Psoas muscle (tissue), 8 donors: ENCODE measurements around the gene SLC38A9. TPM values are rescaled to one million over a fixed set of nuclear protein-coding genes. Genes with fewer than 3 reads are reported as not detected.

Source experiments
- ATAC-seq, 4 donors: fragments of 200-7000 bp; cut with Tn5 transposase; one replicate each; pipeline ENCODE4 v1.9.1; 2020; ENCODE audit warnings: moderate library complexity in 3 of 4, mild to moderate bottlenecking in 2 of 4
- DNase-seq, 2 donors: peaks; one replicate each; pipeline ENCODE4 v3.0.0-alpha.2; 2020
- H3K27ac ChIP-seq: fragments of 200-600 bp; one replicate; pipeline ENCODE4 v1.8.0; 2022
- H3K27me3 ChIP-seq, 3 donors: fragments of 200-600 bp in 1 of 3; one replicate each; pipeline versions ENCODE4 v1.6.1 to v1.8.0; 2013 to 2022; ENCODE audit warnings: low read length in 2 of 3, mild to moderate bottlenecking in 2 of 3, moderate library complexity in 1 of 3; ENCODE audit not compliant: insufficient read depth in 3 of 3
- H3K36me3 ChIP-seq, 2 donors: fragments of 200-600 bp in 1 of 2; one replicate each; pipeline versions ENCODE4 v1.6.1 to v1.8.0; 2013 to 2022; ENCODE audit warnings: low read depth in 1 of 2, mild to moderate bottlenecking in 1 of 2, moderate library complexity in 1 of 2; ENCODE audit not compliant: insufficient read depth in 1 of 2
- H3K4me1 ChIP-seq: fragments of 200-600 bp; one replicate; pipeline ENCODE4 v1.8.0; 2022
- H3K4me3 ChIP-seq: fragments of 200-600 bp; one replicate; pipeline ENCODE4 v1.8.0; 2022; ENCODE audit warnings: mild to moderate bottlenecking
- H3K9me3 ChIP-seq: fragments of 200-600 bp; one replicate; pipeline ENCODE4 v1.8.0; 2022
- WGBS, 3 donors: extraction: QIAGEN DNeasy Blood & Tissue Kit; methylation state at CpG; one replicate each; pipeline versions ENCODE4 v1.1.6 to v1.1.7; 2013; 5-methylcytosine and 5-hydroxymethylcytosine counted together
- intact Hi-C, 2 donors: fragments of 100-400 bp; cut with DNase I; formaldehyde crosslinking; loops; one replicate each; pipeline versions ENCODE4 v1.11.0 to v1.14.2; 2022
- polyA plus RNA-seq, 3 donors: library from polyadenylated mRNA; stranded (reverse); fragments of 200-250 nt; gene quantifications; one replicate each; pipeline ENCODE4 v1.2.3, GENCODE V29; 2013
- total RNA-seq, 4 donors: library from RNA; stranded (reverse); fragmentation: NEBNext Ultra II Directional in 2 of 4; extraction: Animal tissue kit (Norgen Biotek cat#: 25700) in 2 of 4; gene quantifications; one replicate each; pipeline versions ENCODE4 v1.2.1 to v1.2.4, GENCODE V29; 2021 to 2023
- TF ChIP-seq, protein P1 (sequence below): fragments of 200-600 bp; IDR thresholded peaks from one replicate; pipeline ENCODE4 v1.8.0; 2022; ENCODE audit warnings: antibody characterized with exemption
- donor health status: healthy with polysubstance abuse.
- donor health status: DM: no; HTN: no; CAD: no; lungs with moderate emphysema.
- donor health status: Bipolar disorder and iron deficiency.
- donor health status: healthy.
- donor health status: DM: yes; HTN: yes; CAD: no.
- donor health status: DM: no; HTN: no; CAD: no.
- donor health status: DM: no; HTN: no; CAD: no.
- donor health status: DM: yes; HTN: yes; CAD: no.

SLC38A9 gene
- total and polyA plus RNA-seq, 7 donors, result 4.3 to 7.2 (median 6.8) TPM

DNA sequence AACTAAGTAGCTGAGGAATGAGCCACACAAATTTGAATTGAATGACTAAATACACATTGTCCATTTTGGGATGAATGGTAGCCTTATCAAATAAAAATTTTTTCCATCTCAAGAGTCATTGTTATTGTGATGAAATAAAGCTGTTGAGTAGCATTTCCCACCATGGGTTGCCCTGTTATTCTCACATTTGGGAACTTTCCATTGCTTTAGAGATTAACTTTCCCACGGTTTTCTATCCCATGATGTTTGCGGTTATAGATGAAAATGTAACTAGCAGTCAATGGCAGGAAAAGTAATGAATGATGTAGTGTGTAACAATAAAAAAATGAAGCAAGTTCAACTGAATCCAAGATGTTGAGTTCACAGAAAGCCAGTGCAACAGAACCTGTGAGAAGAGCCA lies 117.5 kb downstream of the SLC38A9 start:
- no peak overlapping the region for H3K4me3 ChIP-seq
- DNase-seq (no peak), ATAC-seq (no peak)
- no peaks in the 10 kb centered on the region for H3K27me3 ChIP-seq
- no peaks in the 10 kb centered on the region for H3K36me3 ChIP-seq
- H3K27ac ChIP-seq, result no peak overlapping the region
- 86 to 89% (median 88%) methylated on average over 2 of the region's 2 CpGs for WGBS, 3 donors
- no peaks in the 10 kb centered on the region for H3K9me3 ChIP-seq
- H3K4me1 ChIP-seq, result peaks cover 10% of the 10 kb centered on the region
- intact Hi-C loops, result loop anchor here in 1 of 2 donors (2.0 kb wide), 1 partner anchor 42 kb away; no protein-coding TSS in a partner anchor
- TF ChIP-seq, protein P1, sequence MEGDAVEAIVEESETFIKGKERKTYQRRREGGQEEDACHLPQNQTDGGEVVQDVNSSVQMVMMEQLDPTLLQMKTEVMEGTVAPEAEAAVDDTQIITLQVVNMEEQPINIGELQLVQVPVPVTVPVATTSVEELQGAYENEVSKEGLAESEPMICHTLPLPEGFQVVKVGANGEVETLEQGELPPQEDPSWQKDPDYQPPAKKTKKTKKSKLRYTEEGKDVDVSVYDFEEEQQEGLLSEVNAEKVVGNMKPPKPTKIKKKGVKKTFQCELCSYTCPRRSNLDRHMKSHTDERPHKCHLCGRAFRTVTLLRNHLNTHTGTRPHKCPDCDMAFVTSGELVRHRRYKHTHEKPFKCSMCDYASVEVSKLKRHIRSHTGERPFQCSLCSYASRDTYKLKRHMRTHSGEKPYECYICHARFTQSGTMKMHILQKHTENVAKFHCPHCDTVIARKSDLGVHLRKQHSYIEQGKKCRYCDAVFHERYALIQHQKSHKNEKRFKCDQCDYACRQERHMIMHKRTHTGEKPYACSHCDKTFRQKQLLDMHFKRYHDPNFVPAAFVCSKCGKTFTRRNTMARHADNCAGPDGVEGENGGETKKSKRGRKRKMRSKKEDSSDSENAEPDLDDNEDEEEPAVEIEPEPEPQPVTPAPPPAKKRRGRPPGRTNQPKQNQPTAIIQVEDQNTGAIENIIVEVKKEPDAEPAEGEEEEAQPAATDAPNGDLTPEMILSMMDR, result no peak

DNA sequence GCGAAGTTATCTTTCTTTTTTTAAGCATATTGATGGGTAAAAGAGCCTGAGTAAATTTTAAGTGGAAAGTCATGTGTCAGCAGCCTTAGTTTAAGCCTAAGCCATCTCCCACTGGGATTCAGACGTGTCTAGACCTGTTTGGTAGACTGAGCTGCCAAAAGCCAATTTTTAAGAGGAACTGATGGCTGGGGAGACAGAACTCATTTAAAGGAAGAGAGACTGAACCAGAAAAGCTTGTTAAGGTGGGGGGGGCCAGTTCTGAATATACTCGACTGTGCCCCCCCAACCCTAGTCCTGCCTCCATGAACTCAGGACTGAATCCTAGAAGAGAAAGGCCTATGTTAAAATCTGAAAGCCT lies 119.0 kb downstream of the SLC38A9 start:
- H3K36me3 ChIP-seq, result no peaks in the 10 kb centered on the region
- H3K27ac ChIP-seq, result no peak overlapping the region
- no peak for DNase-seq
- H3K27me3 ChIP-seq, result no peaks in the 10 kb centered on the region
- peak in 1 of 4 donors; percentile 27 for ATAC-seq
- H3K4me1 ChIP-seq, result peaks cover 4% of the 10 kb centered on the region
- TF ChIP-seq, protein P1, result no peak
- 66 to 71% (median 67%) methylated on average over 3 of the region's 3 CpGs for WGBS, 3 donors
- intact Hi-C loops, result no loop called here
- no peaks in the 10 kb centered on the region for H3K9me3 ChIP-seq
- H3K4me3 ChIP-seq, result no peak overlapping the region

DNA sequence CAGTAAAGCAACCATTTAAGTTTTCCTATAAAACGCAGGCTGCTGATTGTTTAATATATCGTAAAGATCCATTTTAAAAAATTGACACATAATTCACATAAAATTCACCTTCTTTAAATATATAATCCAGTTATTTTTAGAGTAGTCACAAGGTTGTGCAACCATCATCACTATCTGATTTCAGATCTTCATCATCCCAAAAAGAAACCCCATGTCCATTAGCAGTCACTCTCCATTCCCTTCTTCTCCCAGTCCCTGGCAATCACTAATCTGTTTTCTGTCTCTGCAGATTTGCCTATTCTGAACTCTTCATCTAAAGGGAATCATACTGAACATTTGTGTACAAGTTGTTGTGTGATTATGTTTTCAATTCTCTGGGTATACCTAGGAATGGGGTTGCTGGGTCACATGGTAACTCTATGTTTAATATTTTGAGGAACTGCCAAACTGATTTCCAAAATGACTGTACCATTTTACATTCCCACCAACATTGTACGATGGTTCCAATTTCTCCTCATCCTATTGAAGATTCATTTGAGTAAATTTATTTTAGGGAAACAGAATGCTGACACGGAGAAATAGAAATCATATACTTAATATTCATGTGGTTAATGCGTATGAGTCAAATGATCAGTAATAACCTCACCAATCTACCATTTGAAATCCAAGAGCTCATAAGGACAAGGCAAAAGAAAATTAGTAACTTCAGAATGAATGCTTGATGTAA lies 119.6 kb downstream of the SLC38A9 start:
- Histone ChIP-seq H3K36me3 (no peaks in the 10 kb centered on the region), H3K9me3 (no peaks in the 10 kb centered on the region), H3K4me1 (peaks cover 3% of the 10 kb centered on the region), H3K27me3 (no peaks in the 10 kb centered on the region), H3K4me3 (no peak overlapping the region), H3K27ac (no peak overlapping the region)
- 90 to 96% (median 92%) methylated on average over 5 of the region's 5 CpGs for WGBS, 3 donors
- intact Hi-C loops, result no loop called here
- peak in 1 of 4 donors; percentile 63 for ATAC-seq
- TF ChIP-seq, protein P1, result no peak
- DNase-seq, result no peak

DNA sequence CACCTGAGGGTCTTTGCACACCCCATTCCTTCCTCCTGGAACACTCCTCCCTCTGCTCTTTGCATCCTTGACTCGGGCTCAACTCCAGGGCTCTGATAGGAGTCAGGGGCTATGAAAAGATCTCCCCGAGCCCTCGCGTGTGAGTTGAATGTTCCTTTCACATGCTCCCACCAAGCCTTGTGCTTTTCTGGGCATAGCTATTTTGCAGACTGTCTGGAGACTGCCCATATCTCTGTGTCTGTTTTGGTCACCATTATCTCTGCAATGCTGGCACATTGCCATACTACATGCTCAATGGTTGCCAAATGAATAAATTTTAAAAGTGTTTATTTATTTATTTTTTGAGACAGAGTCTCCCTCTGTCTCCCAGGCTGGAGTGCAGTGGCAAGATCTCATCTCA lies 120.4 kb downstream of the SLC38A9 start:
- TF ChIP-seq, protein P1, result no peak
- Histone ChIP-seq H3K27ac (no peak overlapping the region), H3K36me3 (no peaks in the 10 kb centered on the region), H3K9me3 (no peaks in the 10 kb centered on the region), H3K4me3 (no peak overlapping the region), H3K27me3 (no peaks in the 10 kb centered on the region), H3K4me1 (peaks cover 1% of the 10 kb centered on the region)
- DNase-seq (no peak), ATAC-seq (peak in 1 of 4 donors; percentile 35)
- WGBS, 3 donors, result 83 to 92% (median 85%) methylated on average over 4 of the region's 4 CpGs
- intact Hi-C loops, result no loop called here

DNA sequence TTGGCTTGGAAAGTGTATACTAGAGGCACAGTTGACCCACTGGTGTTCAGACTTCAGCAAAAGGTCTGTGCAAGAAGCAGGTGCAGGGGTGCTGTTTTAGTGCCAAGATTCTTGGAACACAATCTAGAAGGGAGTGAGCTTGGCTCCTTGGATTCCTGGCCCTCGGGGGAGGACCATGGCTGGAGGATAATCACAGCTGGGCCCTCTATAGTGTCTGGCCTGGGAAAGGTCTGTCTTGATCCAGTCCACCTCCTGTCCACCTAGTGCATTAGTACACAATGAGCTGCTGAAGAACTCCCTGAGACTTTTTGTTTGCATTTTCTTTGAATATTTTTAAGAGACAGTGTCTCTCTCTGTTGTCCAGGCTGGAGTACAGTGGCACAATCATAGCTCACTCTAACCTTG lies 126.9 kb downstream of the SLC38A9 start:
- no peaks in the 10 kb centered on the region for H3K36me3 ChIP-seq
- TF ChIP-seq, protein P1, result no peak
- no peaks in the 10 kb centered on the region for H3K4me1 ChIP-seq
- H3K27me3 ChIP-seq, result no peaks in the 10 kb centered on the region
- H3K9me3 ChIP-seq, result no peaks in the 10 kb centered on the region
- DNase-seq, result no peak
- no peak overlapping the region for H3K27ac ChIP-seq
- WGBS, 3 donors, result 17 to 32% (median 24%) methylated on average over 1 of the region's 1 CpG
- H3K4me3 ChIP-seq, result no peak overlapping the region
- intact Hi-C loops, result no loop called here
- no peak for ATAC-seq
